HEK293 (cell line): ENCODE data around the gene BICD1.

Experiments used
- EGR2 ChIP-seq: fragments of 450-650 bp; formaldehyde crosslinking; IDR thresholded peaks from 2 replicates; pipeline ENCODE4 v1.5.1; 2016; ENCODE audit warnings: low read depth, missing biosample characterization, missing genetic modification characterization
- SP2 ChIP-seq: fragments of 450-650 bp; formaldehyde crosslinking; IDR thresholded peaks from 2 replicates; pipeline ENCODE4 v1.5.1; 2016; ENCODE audit warnings: missing biosample characterization, missing genetic modification characterization
- SP3 ChIP-seq: fragments of 450-650 bp; formaldehyde crosslinking; IDR thresholded peaks from 2 replicates; pipeline ENCODE4 v1.5.1; 2016; ENCODE audit warnings: missing biosample characterization, missing genetic modification characterization
- TRIM28 ChIP-seq: IDR thresholded peaks from 2 replicates; pipeline ENCODE4 v1.6.1; 2011; ENCODE audit warnings: low read length, control low read depth, borderline replicate concordance
- ZBTB8A ChIP-seq: fragments of 450-650 bp; formaldehyde crosslinking; IDR thresholded peaks from 2 replicates; pipeline ENCODE4 v1.5.1; 2016; ENCODE audit warnings: missing biosample characterization, missing genetic modification characterization
- ZFP41 ChIP-seq: fragments of 450-650 bp; formaldehyde crosslinking; IDR thresholded peaks from 2 replicates; pipeline ENCODE4 v1.5.1; 2016; ENCODE audit warnings: missing biosample characterization, missing genetic modification characterization, borderline replicate concordance
- ZIC2 ChIP-seq: fragments of 450-650 bp; formaldehyde crosslinking; IDR thresholded peaks from 2 replicates; pipeline ENCODE4 v1.5.1; 2016; ENCODE audit warnings: missing biosample characterization, missing genetic modification characterization
- ZNF112 ChIP-seq: fragments of 450-650 bp; formaldehyde crosslinking; IDR thresholded peaks from 2 replicates; pipeline ENCODE4 v1.5.0; 2017; ENCODE audit warnings: missing biosample characterization, missing genetic modification characterization
- ZNF114 ChIP-seq: fragments of 450-650 bp; formaldehyde crosslinking; IDR thresholded peaks from 2 replicates; pipeline ENCODE4 v1.5.0; 2017; ENCODE audit warnings: missing biosample characterization, missing genetic modification characterization
- ZNF132 ChIP-seq: fragments of 450-650 bp; formaldehyde crosslinking; IDR thresholded peaks from 2 replicates; pipeline ENCODE4 v1.5.1; 2017; ENCODE audit warnings: missing biosample characterization, missing genetic modification characterization, borderline replicate concordance
- ZNF146 ChIP-seq: fragments of 450-650 bp; formaldehyde crosslinking; IDR thresholded peaks from 2 replicates; pipeline ENCODE4 v1.5.1; 2016; ENCODE audit warnings: missing biosample characterization, missing genetic modification characterization
- ZNF157 ChIP-seq: fragments of 450-650 bp; formaldehyde crosslinking; IDR thresholded peaks from 2 replicates; pipeline ENCODE4 v1.5.1; 2016; ENCODE audit warnings: missing biosample characterization, missing genetic modification characterization
- ZNF24 ChIP-seq: fragments of 450-650 bp; formaldehyde crosslinking; IDR thresholded peaks from 2 replicates; pipeline ENCODE4 v1.5.1; 2016; ENCODE audit warnings: missing biosample characterization, missing genetic modification characterization
- ZNF266 ChIP-seq: fragments of 450-650 bp; formaldehyde crosslinking; IDR thresholded peaks from 2 replicates; pipeline ENCODE4 v1.5.1; 2016; ENCODE audit warnings: missing biosample characterization, missing genetic modification characterization, low read depth
- ZNF311 ChIP-seq: fragments of 450-650 bp; formaldehyde crosslinking; IDR thresholded peaks from 2 replicates; pipeline ENCODE4 v1.5.1; 2017; ENCODE audit warnings: missing biosample characterization, missing genetic modification characterization, borderline replicate concordance
- ZNF354C ChIP-seq: fragments of 450-650 bp; formaldehyde crosslinking; IDR thresholded peaks from 2 replicates; pipeline ENCODE4 v1.5.1; 2016; ENCODE audit warnings: missing biosample characterization, missing genetic modification characterization, low read depth, borderline replicate concordance
- ZNF394 ChIP-seq: fragments of 450-650 bp; formaldehyde crosslinking; IDR thresholded peaks from 2 replicates; pipeline ENCODE4 v1.5.1; 2016; ENCODE audit warnings: missing biosample characterization, missing genetic modification characterization, mild to moderate bottlenecking, moderate library complexity, borderline replicate concordance
- ZNF426 ChIP-seq: fragments of 450-650 bp; formaldehyde crosslinking; IDR thresholded peaks from 2 replicates; pipeline ENCODE4 v1.5.1; 2017; ENCODE audit warnings: missing biosample characterization, missing genetic modification characterization, mild to moderate bottlenecking, inconsistent platforms, moderate library complexity
- ZNF433 ChIP-seq: fragments of 450-650 bp; formaldehyde crosslinking; IDR thresholded peaks from 2 replicates; pipeline ENCODE4 v1.5.1; 2016; ENCODE audit warnings: missing biosample characterization, missing genetic modification characterization, low read depth
- ZNF473 ChIP-seq: fragments of 450-650 bp; formaldehyde crosslinking; IDR thresholded peaks from 2 replicates; pipeline ENCODE4 v1.5.1; 2017; ENCODE audit warnings: missing biosample characterization, missing genetic modification characterization
- ZNF548 ChIP-seq: fragments of 450-650 bp; formaldehyde crosslinking; IDR thresholded peaks from 2 replicates; pipeline ENCODE4 v1.5.1; 2016; ENCODE audit warnings: missing biosample characterization, missing genetic modification characterization
- ZNF560 ChIP-seq: fragments of 450-650 bp; formaldehyde crosslinking; IDR thresholded peaks from 2 replicates; pipeline ENCODE4 v1.5.1; 2017; ENCODE audit warnings: missing biosample characterization, missing genetic modification characterization, borderline replicate concordance
- ZNF571 ChIP-seq: fragments of 450-650 bp; formaldehyde crosslinking; IDR thresholded peaks from 2 replicates; pipeline ENCODE4 v1.5.0; 2017; ENCODE audit warnings: missing biosample characterization, missing genetic modification characterization
- ZNF585B ChIP-seq: fragments of 450-650 bp; formaldehyde crosslinking; IDR thresholded peaks from 2 replicates; pipeline ENCODE4 v1.5.1; 2016; ENCODE audit warnings: missing biosample characterization, missing genetic modification characterization
- ZNF707 ChIP-seq: fragments of 450-650 bp; formaldehyde crosslinking; IDR thresholded peaks from 2 replicates; pipeline ENCODE4 v1.5.1; 2016; ENCODE audit warnings: missing biosample characterization, missing genetic modification characterization
- ZNF747 ChIP-seq: fragments of 450-650 bp; formaldehyde crosslinking; IDR thresholded peaks from 2 replicates; pipeline ENCODE4 v1.5.1; 2016; ENCODE audit warnings: missing biosample characterization, missing genetic modification characterization
- ZSCAN30 ChIP-seq: fragments of 450-650 bp; IDR thresholded peaks from 2 replicates; pipeline ENCODE4 v1.5.1; 2018; ENCODE audit warnings: missing biosample characterization, mild to moderate bottlenecking, missing genetic modification characterization, moderate library complexity
- TF ChIP-seq, protein P1 (sequence below): fragments of 450-650 bp; formaldehyde crosslinking; IDR thresholded peaks from 2 replicates; pipeline ENCODE4 v1.5.1; 2016; ENCODE audit warnings: missing biosample characterization, missing genetic modification characterization
- TF ChIP-seq, protein P2 (sequence below): fragments of 450-650 bp; formaldehyde crosslinking; IDR thresholded peaks from 2 replicates; pipeline ENCODE4 v1.5.1; 2016; ENCODE audit warnings: missing biosample characterization, missing genetic modification characterization
- TF ChIP-seq, protein P3 (sequence below): fragments of 450-650 bp; formaldehyde crosslinking; IDR thresholded peaks from 2 replicates; pipeline ENCODE4 v1.5.1; 2016; ENCODE audit warnings: missing biosample characterization, missing genetic modification characterization
- TF ChIP-seq, protein P4 (sequence below): fragments of 450-650 bp; formaldehyde crosslinking; IDR thresholded peaks from 2 replicates; pipeline ENCODE4 v1.5.1; 2016; ENCODE audit warnings: missing biosample characterization, missing genetic modification characterization
- TF ChIP-seq, protein P5 (sequence below): fragments of 450-650 bp; formaldehyde crosslinking; IDR thresholded peaks from 2 replicates; pipeline ENCODE4 v1.5.1; 2016; ENCODE audit warnings: missing biosample characterization, missing genetic modification characterization

BICD1 gene

DNA sequence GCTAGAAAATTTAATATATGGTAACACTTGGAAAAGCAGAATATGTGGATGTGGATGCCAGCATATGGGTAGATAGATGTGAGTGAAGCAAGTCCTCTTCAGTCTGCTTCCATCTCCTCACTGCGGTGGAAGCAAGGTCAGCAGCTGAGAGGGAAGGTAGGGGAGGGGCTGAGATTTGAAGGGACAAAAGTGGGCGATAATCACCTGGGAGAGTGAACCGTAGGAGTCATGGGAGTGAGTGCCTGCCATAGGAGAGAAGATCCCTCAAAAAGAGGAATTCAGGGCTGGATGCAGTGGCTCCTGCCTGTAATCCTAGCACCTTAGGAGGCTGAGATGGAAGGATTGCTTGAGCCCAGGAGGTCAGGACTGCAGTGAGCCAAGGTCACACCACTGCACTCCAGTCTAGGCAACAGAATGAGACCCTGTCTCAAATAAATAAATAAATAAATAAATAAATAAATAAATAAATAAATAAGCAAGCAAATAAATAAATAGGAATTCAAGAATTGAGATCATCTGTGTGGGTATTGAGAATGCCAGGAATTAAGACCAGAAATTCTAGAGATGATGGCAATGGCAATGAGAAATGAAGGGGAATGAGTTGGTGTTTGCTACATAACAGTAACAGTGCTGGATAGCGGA is 123.4 kb downstream of the BICD1 start (continued):
- TF ChIP-seq, protein P1, sequence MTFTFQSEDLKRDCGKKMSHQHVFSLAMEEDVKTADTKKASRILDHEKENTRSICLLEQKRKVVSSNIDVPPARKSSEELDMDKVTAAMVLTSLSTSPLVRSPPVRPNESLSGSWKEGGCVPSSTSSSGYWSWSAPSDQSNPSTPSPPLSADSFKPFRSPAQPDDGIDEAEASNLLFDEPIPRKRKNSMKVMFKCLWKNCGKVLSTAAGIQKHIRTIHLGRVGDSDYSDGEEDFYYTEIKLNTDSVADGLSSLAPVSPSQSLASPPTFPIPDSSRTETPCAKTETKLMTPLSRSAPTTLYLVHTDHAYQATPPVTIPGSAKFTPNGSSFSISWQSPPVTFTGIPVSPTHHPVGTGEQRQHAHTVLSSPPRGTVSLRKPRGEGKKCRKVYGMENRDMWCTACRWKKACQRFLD (tag by site-specific recombination): no peak
- TF ChIP-seq, protein P2, sequence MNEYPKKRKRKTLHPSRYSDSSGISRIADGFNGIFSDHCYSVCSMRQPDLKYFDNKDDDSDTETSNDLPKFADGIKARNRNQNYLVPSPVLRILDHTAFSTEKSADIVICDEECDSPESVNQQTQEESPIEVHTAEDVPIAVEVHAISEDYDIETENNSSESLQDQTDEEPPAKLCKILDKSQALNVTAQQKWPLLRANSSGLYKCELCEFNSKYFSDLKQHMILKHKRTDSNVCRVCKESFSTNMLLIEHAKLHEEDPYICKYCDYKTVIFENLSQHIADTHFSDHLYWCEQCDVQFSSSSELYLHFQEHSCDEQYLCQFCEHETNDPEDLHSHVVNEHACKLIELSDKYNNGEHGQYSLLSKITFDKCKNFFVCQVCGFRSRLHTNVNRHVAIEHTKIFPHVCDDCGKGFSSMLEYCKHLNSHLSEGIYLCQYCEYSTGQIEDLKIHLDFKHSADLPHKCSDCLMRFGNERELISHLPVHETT (tag by site-specific recombination): no peak
- TF ChIP-seq ZNF114 (no peak), ZNF426 (peak; percentile 71), ZNF24 (tag by site-specific recombination) (no peak), ZNF473 (tag by site-specific recombination) (no peak), ZNF354C (0 out of 2 replicates have a peak, but pooled peaks have one; percentile 27), ZNF571 (tag by site-specific recombination) (no peak), ZNF585B (tag by site-specific recombination) (no peak), ZNF707 (tag by site-specific recombination) (no peak), ZFP41 (tag by site-specific recombination) (no peak), ZNF394 (peak; percentile 90), ZNF266 (0 out of 2 replicates have a peak, but pooled peaks have one; percentile 56), ZNF747 (tag by site-specific recombination) (no peak), TRIM28 (no peak), ZNF112 (no peak), SP2 (tag by site-specific recombination) (no peak), ZNF157 (tag by site-specific recombination) (no peak), ZNF311 (no peak), ZBTB8A (tag by site-specific recombination) (peak; percentile 74), ZNF132 (tag by site-specific recombination) (no peak), ZNF548 (no peak), ZNF146 (tag by site-specific recombination) (no peak), ZSCAN30 (tag by site-specific recombination) (no peak), ZNF433 (tag by site-specific recombination) (peak; percentile 80; the same call in 1 of the 2 replicates), ZNF560 (tag by site-specific recombination) (peak; percentile 69; the same call in 1 of the 2 replicates), SP3 (tag by site-specific recombination) (no peak), EGR2 (tag by site-specific recombination) (no peak), ZIC2 (tag by site-specific recombination) (no peak)
- TF ChIP-seq, protein P3, sequence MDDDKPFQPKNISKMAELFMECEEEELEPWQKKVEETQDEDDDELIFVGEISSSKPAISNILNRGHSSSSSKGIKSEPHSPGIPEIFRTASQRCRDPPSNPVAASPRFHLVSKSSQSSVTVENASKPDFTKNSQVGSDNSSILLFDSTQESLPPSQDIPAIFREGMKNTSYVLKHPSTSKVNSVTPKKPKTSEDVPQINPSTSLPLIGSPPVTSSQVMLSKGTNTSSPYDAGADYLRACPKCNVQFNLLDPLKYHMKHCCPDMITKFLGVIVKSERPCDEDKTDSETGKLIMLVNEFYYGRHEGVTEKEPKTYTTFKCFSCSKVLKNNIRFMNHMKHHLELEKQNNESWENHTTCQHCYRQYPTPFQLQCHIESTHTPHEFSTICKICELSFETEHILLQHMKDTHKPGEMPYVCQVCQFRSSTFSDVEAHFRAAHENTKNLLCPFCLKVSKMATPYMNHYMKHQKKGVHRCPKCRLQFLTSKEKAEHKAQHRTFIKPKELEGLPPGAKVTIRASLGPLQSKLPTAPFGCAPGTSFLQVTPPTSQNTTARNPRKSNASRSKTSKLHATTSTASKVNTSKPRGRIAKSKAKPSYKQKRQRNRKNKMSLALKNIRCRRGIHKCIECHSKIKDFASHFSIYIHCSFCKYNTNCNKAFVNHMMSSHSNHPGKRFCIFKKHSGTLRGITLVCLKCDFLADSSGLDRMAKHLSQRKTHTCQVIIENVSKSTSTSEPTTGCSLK (tag by site-specific recombination): no peak
- TF ChIP-seq, protein P4, sequence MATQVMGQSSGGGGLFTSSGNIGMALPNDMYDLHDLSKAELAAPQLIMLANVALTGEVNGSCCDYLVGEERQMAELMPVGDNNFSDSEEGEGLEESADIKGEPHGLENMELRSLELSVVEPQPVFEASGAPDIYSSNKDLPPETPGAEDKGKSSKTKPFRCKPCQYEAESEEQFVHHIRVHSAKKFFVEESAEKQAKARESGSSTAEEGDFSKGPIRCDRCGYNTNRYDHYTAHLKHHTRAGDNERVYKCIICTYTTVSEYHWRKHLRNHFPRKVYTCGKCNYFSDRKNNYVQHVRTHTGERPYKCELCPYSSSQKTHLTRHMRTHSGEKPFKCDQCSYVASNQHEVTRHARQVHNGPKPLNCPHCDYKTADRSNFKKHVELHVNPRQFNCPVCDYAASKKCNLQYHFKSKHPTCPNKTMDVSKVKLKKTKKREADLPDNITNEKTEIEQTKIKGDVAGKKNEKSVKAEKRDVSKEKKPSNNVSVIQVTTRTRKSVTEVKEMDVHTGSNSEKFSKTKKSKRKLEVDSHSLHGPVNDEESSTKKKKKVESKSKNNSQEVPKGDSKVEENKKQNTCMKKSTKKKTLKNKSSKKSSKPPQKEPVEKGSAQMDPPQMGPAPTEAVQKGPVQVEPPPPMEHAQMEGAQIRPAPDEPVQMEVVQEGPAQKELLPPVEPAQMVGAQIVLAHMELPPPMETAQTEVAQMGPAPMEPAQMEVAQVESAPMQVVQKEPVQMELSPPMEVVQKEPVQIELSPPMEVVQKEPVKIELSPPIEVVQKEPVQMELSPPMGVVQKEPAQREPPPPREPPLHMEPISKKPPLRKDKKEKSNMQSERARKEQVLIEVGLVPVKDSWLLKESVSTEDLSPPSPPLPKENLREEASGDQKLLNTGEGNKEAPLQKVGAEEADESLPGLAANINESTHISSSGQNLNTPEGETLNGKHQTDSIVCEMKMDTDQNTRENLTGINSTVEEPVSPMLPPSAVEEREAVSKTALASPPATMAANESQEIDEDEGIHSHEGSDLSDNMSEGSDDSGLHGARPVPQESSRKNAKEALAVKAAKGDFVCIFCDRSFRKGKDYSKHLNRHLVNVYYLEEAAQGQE (tag by site-specific recombination): peak; percentile 47; the same call in 1 of the 2 replicates
- TF ChIP-seq, protein P5, sequence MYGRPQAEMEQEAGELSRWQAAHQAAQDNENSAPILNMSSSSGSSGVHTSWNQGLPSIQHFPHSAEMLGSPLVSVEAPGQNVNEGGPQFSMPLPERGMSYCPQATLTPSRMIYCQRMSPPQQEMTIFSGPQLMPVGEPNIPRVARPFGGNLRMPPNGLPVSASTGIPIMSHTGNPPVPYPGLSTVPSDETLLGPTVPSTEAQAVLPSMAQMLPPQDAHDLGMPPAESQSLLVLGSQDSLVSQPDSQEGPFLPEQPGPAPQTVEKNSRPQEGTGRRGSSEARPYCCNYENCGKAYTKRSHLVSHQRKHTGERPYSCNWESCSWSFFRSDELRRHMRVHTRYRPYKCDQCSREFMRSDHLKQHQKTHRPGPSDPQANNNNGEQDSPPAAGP (tag by site-specific recombination): no peak
